ENCODE measurements around the gene NUFIP1. TPM values are rescaled to one million over a fixed set of nuclear protein-coding genes. Genes with fewer than 3 reads are reported as not detected.

The NUFIP1 gene
- total and polyA plus RNA-seq, 2 of the 8 experiments (the other 6 are each of a cell fraction or from before 2014, with no cell fraction given): 4.6 to 16.6 TPM

DNA sequence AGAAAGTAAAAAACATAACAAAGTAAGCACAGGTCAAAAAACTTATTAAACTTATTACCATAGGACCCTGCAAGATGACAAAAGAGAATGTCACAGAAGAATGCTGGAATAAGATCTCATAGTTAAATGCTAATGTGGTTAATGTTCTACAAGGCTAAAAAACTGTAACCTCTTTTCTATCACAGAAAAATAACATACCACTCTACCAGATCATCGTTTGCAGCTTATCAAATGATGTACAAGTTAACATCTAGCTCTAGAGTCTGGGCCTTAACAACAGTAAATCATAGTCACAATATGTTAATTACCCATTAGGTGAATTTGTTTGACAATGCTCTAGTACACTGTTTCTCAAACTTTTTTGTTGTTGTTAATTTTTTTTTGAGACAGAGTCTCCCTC lies 53.0 kb downstream of the NUFIP1 start:
- no peak overlapping the region for H4K8ac ChIP-seq (ENCODE audit: extremely low read depth, insufficient read depth, low read length)
- H3K9me3 ChIP-seq (ENCODE audit: insufficient read depth in 2 of 2, low read depth in 1 of 2, low read length in 1 of 2): peaks cover 0 to 5% of the 10 kb centered on the region in 2 experiments; a peak in 1 of 4 replicates
- H4K20me1 ChIP-seq (replicated peaks in 1 of 2; ENCODE audit: control insufficient read depth in 1 of 2, insufficient read depth in 2 of 2, low read length in 2 of 2): no peaks in the 10 kb centered on the region
- no peak overlapping the region for H3K27ac ChIP-seq (ENCODE audit: low read depth, low read length)
- H3K56ac ChIP-seq (replicated peaks; ENCODE audit: insufficient read length, low read depth, low read length): no peak overlapping the region
- H2BK20ac ChIP-seq (ENCODE audit: low read length): no peak overlapping the region
- H3K36me3 ChIP-seq (ENCODE audit: control insufficient read depth in 2 of 4, insufficient read depth in 4 of 4, low read length in 3 of 4): no peaks in the 10 kb centered on the region
- H3K79me2 ChIP-seq (ENCODE audit: control insufficient read depth in 1 of 2, insufficient read depth in 2 of 2, low read length in 2 of 2): no peaks in the 10 kb centered on the region
- ChIA-PET POLR2A (ENCODE audit: partially characterized antibody) (interaction anchor here (1.5 kb wide), 1 partner anchor 17 kb away, joined by 4 read pairs; no protein-coding TSS in a partner anchor), CTCF (ENCODE audit: partially characterized antibody) (interaction anchor here (0.9 to 1.5 kb wide), 3 partner anchors 9 to 37 kb away, joined by 3 to 5 read pairs (median 4); no protein-coding TSS in a partner anchor)
- H2AK5ac ChIP-seq (ENCODE audit: low read depth, low read length): no peak overlapping the region
- DNase-seq (ENCODE audit: low read depth in 1 of 2, low spot score in 2 of 2) (no peak), FAIRE-seq (no peak)
- H3K14ac ChIP-seq (ENCODE audit: insufficient read length): no peak overlapping the region
- no peak overlapping the region for H3K4ac ChIP-seq (replicated peaks; ENCODE audit: insufficient read length, low read depth, low read length)
- no peak overlapping the region for H3K4me2 ChIP-seq (ENCODE audit: insufficient read depth in 1 of 2, low read depth in 2 of 2, low read length in 2 of 2)
- no peak overlapping the region for H2BK120ac ChIP-seq (replicated peaks; ENCODE audit: low read depth, low read length)
- H2BK12ac ChIP-seq (ENCODE audit: low read depth, low read length): no peak overlapping the region
- H2BK5ac ChIP-seq (ENCODE audit: low read depth, low read length): no peak overlapping the region
- H3K79me1 ChIP-seq (ENCODE audit: low read depth, low read length): no peaks in the 10 kb centered on the region
- WGBS, 2 experiments (ENCODE audit: extremely low coverage in 1 of 2, insufficient coverage in 1 of 2, insufficient read length in 1 of 2, insufficient replicate concordance in 2 of 2, low coverage in 1 of 2, low lambda C conversion rate in 2 of 2, missing lambda C conversion rate in 1 of 2): 85% methylated on average over 1 of the region's 1 CpG; no CpG with 5 or more reads in 1 of the 2 experiments
- H3K23ac ChIP-seq (ENCODE audit: insufficient read length): no peak overlapping the region
- no peaks in the 10 kb centered on the region for H3K27me3 ChIP-seq (replicated peaks in 1 of 4; ENCODE audit: control insufficient read depth in 3 of 4, extremely low read depth in 1 of 4, insufficient read depth in 3 of 4, low read length in 3 of 4)
- H3K4me3 ChIP-seq (ENCODE audit: extremely low read depth in 1 of 4, insufficient read depth in 2 of 4, low read depth in 3 of 4, low read length in 4 of 4): no peak overlapping the region
- H4K5ac ChIP-seq (ENCODE audit: insufficient read length, low read depth, low read length): no peak overlapping the region
- no peak overlapping the region for H2BK15ac ChIP-seq (ENCODE audit: low read length)
- H3K23me2 ChIP-seq (ENCODE audit: low read depth, low read length): no peaks in the 10 kb centered on the region
- H4K91ac ChIP-seq (replicated peaks; ENCODE audit: insufficient read length, low read length): no peak overlapping the region
- H3K9ac ChIP-seq (replicated peaks in 1 of 4; ENCODE audit: extremely low read depth in 1 of 4, low read depth in 3 of 4, low read length in 3 of 4): no peak overlapping the region
- no peak overlapping the region for H2AFZ ChIP-seq (ENCODE audit: low read length)
- no peak overlapping the region for H3K18ac ChIP-seq (ENCODE audit: extremely low read depth, low read length)
- peaks cover 0 to 3% (median 0%) of the 10 kb centered on the region in 4 experiments; a peak in 2 of 7 replicates for H3K4me1 ChIP-seq (replicated peaks in 1 of 4; ENCODE audit: control insufficient read depth in 3 of 4, insufficient read depth in 4 of 4, low read length in 3 of 4)
- TF ChIP-seq, protein P1, sequence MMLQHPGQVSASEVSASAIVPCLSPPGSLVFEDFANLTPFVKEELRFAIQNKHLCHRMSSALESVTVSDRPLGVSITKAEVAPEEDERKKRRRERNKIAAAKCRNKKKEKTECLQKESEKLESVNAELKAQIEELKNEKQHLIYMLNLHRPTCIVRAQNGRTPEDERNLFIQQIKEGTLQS (IDR thresholded peaks at IDR 0.05; ENCODE audit: insufficient read depth, low read depth, low read length): no peak
- TF ChIP-seq, protein P2, sequence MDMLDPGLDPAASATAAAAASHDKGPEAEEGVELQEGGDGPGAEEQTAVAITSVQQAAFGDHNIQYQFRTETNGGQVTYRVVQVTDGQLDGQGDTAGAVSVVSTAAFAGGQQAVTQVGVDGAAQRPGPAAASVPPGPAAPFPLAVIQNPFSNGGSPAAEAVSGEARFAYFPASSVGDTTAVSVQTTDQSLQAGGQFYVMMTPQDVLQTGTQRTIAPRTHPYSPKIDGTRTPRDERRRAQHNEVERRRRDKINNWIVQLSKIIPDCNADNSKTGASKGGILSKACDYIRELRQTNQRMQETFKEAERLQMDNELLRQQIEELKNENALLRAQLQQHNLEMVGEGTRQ (IDR thresholded peaks at IDR 0.05; ENCODE audit: low read length): no peak
- TF ChIP-seq TBP (IDR thresholded peaks at IDR 0.05; ENCODE audit: low read depth, low read length): no peak
- TF ChIP-seq RFX5 (IDR thresholded peaks at IDR 0.05; ENCODE audit: borderline replicate concordance, low read depth, low read length): no peak
- no peak for TF ChIP-seq CBX8 (IDR thresholded peaks at IDR 0.05; ENCODE audit: borderline replicate concordance, low read depth, low read length)
- no peak for TF ChIP-seq EGR1 (IDR thresholded peaks at IDR 0.05; ENCODE audit: borderline replicate concordance, low read depth, low read length)
- no peak for TF ChIP-seq CTBP2 (IDR thresholded peaks at IDR 0.05; ENCODE audit: borderline replicate concordance, insufficient read depth, insufficient read length, low read length)
- no peak for TF ChIP-seq SAP30 (IDR thresholded peaks at IDR 0.05; ENCODE audit: insufficient read depth, insufficient replicate concordance, low read length)
- no peak for TF ChIP-seq CEBPB (IDR thresholded peaks at IDR 0.05; ENCODE audit: low read depth, low read length)
- TF ChIP-seq, protein P3, sequence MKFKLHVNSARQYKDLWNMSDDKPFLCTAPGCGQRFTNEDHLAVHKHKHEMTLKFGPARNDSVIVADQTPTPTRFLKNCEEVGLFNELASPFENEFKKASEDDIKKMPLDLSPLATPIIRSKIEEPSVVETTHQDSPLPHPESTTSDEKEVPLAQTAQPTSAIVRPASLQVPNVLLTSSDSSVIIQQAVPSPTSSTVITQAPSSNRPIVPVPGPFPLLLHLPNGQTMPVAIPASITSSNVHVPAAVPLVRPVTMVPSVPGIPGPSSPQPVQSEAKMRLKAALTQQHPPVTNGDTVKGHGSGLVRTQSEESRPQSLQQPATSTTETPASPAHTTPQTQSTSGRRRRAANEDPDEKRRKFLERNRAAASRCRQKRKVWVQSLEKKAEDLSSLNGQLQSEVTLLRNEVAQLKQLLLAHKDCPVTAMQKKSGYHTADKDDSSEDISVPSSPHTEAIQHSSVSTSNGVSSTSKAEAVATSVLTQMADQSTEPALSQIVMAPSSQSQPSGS (IDR thresholded peaks at IDR 0.05; ENCODE audit: low read length): no peak
